Endothelial cell of umbilical vein (primary cell): Measurements from ENCODE around the gene PALM. TPM values are rescaled to one million over a fixed set of nuclear protein-coding genes. Genes with fewer than 3 reads are reported as not detected.

Experiments
- BruUV-seq: library from RNA; stranded (reverse); fragments of 400-500 nt; replicated peaks from 2 replicates; lab custom pipeline; 2021; lab: Mats Ljungman, UMichigan
- CTCF ChIA-PET: fragments of 300-600, 350-600 bp; sonication (Branson Sonifier 250); formaldehyde crosslinking; loops from one replicate; lab custom pipeline; 2021; ENCODE audit warnings: antibody characterized with exemption, inconsistent platforms; lab: Charles Lee
- POLR2A ChIA-PET: fragments of 300-600, 350-600 bp; sonication (Branson Sonifier 250); formaldehyde crosslinking; loops from one replicate; lab custom pipeline; 2021; ENCODE audit warnings: antibody characterized with exemption, inconsistent platforms; lab: Charles Lee
- DNase-seq: peaks from one replicate; pipeline ENCODE4 v3.0.0-alpha.2; 2011; ENCODE audit warnings: low read depth, low spot score
- FAIRE-seq: peaks from 2 replicates; lab custom pipeline; 2011; peaks lifted over from hg19 to GRCh38; lab: Jason Lieb, UNC
- H2AFZ ChIP-seq: 2 replicates; pipeline ENCODE4 v1.6.0; 2012; ENCODE audit warnings: low read depth, low read length, control low read depth, inconsistent platforms
- H3K27ac ChIP-seq: 2 replicates; pipeline ENCODE4 v1.5.1; 2011; ENCODE audit warnings: low read depth, mild to moderate bottlenecking, control low read depth, low read length, moderate library complexity; ENCODE audit not compliant: insufficient read depth
- H3K27me3 ChIP-seq, 2 experiments: 2 replicates each; pipeline versions ENCODE4 v1.6.0 to v1.6.1; 2011; ENCODE audit warnings: low read length in 2 of 2, mixed read lengths in 1 of 2; ENCODE audit not compliant: control insufficient read depth in 2 of 2, insufficient read depth in 2 of 2
- H3K36me3 ChIP-seq, 2 experiments: 2 replicates in 1 of 2; 3 replicates in 1 of 2; pipeline ENCODE4 v1.5.1; 2011; ENCODE audit warnings: low read length in 2 of 2, mild to moderate bottlenecking in 1 of 2, moderate library complexity in 1 of 2; ENCODE audit not compliant: control insufficient read depth in 2 of 2, insufficient read depth in 2 of 2; ENCODE audit errors: extremely low read depth in 1 of 2
- H3K4me1 ChIP-seq: 3 replicates; pipeline ENCODE4 v1.5.1; 2011; ENCODE audit warnings: mild to moderate bottlenecking, low read length; ENCODE audit not compliant: control insufficient read depth, insufficient read depth; ENCODE audit errors: extremely low read depth
- H3K4me2 ChIP-seq: 2 replicates; pipeline ENCODE4 v1.6.1; 2011; ENCODE audit warnings: low read length, control low read depth, mixed read lengths; ENCODE audit not compliant: insufficient read depth
- H3K4me3 ChIP-seq, 3 experiments: fragments of 200-600 bp in 1 of 3; sonication (generic), shearing (Covaris generic) in 1 of 3; replicated peaks in 1 of 3; 2 replicates each; pipeline ENCODE4 v1.5.1; 2011 to 2016; ENCODE audit warnings: control low read depth in 3 of 3, low read length in 3 of 3, mild to moderate bottlenecking in 2 of 3, inconsistent platforms in 1 of 3, low read depth in 1 of 3, moderate library complexity in 1 of 3; ENCODE audit not compliant: insufficient read depth in 1 of 3
- H3K79me2 ChIP-seq: 2 replicates; pipeline ENCODE4 v1.6.0; 2012; ENCODE audit warnings: low read length, inconsistent platforms; ENCODE audit not compliant: control insufficient read depth, insufficient read depth
- H3K9ac ChIP-seq: replicated peaks from 2 replicates; pipeline ENCODE3; 2011; ENCODE audit warnings: low read length, control low read depth; ENCODE audit not compliant: insufficient read depth; ENCODE audit errors: extremely low read depth
- H3K9me1 ChIP-seq: replicated peaks from 3 replicates; pipeline ENCODE4 v1.6.0; 2011; ENCODE audit warnings: mild to moderate bottlenecking, low read length; ENCODE audit not compliant: control insufficient read depth, insufficient read depth; ENCODE audit errors: extremely low read depth
- H3K9me3 ChIP-seq: replicated peaks from 2 replicates; pipeline ENCODE4 v1.5.1; 2012; ENCODE audit warnings: low read length, inconsistent platforms; ENCODE audit not compliant: control insufficient read depth, insufficient read depth
- H4K20me1 ChIP-seq: replicated peaks from 2 replicates; pipeline ENCODE3; 2011; ENCODE audit warnings: mild to moderate bottlenecking, low read length; ENCODE audit not compliant: control insufficient read depth, insufficient read depth; ENCODE audit errors: extremely low read depth
- EZH2 ChIP-seq: IDR thresholded peaks from 2 replicates; pipeline ENCODE4 v1.6.1; 2012; ENCODE audit warnings: borderline replicate concordance, low read depth, mild to moderate bottlenecking, moderate library complexity, low read length, inconsistent platforms; ENCODE audit not compliant: severe bottlenecking
- FOS ChIP-seq: IDR thresholded peaks from 2 replicates; pipeline ENCODE4 v1.6.1; 2011; ENCODE audit warnings: mild to moderate bottlenecking, low read length, moderate library complexity, borderline replicate concordance; ENCODE audit not compliant: insufficient read depth
- GATA2 ChIP-seq: IDR thresholded peaks from 2 replicates; pipeline ENCODE4 v1.7.0; 2011; ENCODE audit warnings: low read depth, mild to moderate bottlenecking, moderate library complexity, mixed read lengths, low read length; ENCODE audit not compliant: insufficient read length, insufficient read depth
- JUN ChIP-seq: IDR thresholded peaks from 2 replicates; pipeline ENCODE4 v1.6.1; 2011; ENCODE audit warnings: borderline replicate concordance, low read depth; ENCODE audit not compliant: insufficient read length, insufficient read depth
- POLR2A ChIP-seq: IDR thresholded peaks from 2 replicates; pipeline ENCODE4 v1.6.1; 2012; ENCODE audit warnings: low read depth, mild to moderate bottlenecking, control low read depth, low read length
- POLR2AphosphoS5 ChIP-seq: IDR thresholded peaks from 2 replicates; pipeline ENCODE4 v1.6.1; 2012; ENCODE audit warnings: low read depth, mild to moderate bottlenecking, control low read depth, low read length, moderate library complexity; ENCODE audit not compliant: insufficient read depth
- dilution Hi-C: fragments of 300-500 bp; cut with MboI; formaldehyde crosslinking; loops from one replicate; pipeline ENCODE4 v1.15.0; 2019; ENCODE audit warnings: low sequenced_read_pairs; ENCODE audit not compliant: extremely low pct_ligation_motif_present
- intact Hi-C: fragments of 100-400 bp; cut with micrococcal nuclease; formaldehyde crosslinking; loops from one replicate; pipeline ENCODE4 v1.10.0; 2022
- polyA plus RNA-seq, 4 experiments: library from polyadenylated mRNA; depleted of rRNA in 3 of 4; stranded (reverse) in 3 of 4; unstranded in 1 of 4; fragments of >200 nt; gene quantifications; 2 replicates each; pipeline versions ENCODE4 v1.2.1 to v1.2.3, GENCODE V29; 2011 to 2012; ENCODE audit warnings: missing spikeins in 1 of 4
- total RNA-seq: library from RNA; stranded (reverse); gene quantifications from 2 replicates; pipeline ENCODE4 v1.2.3, GENCODE V29; 2021
- TF ChIP-seq, protein P1 (sequence below): IDR thresholded peaks from 2 replicates; pipeline ENCODE4 v1.6.1; 2011; ENCODE audit not compliant: insufficient read depth, insufficient read length
- TF ChIP-seq, protein P2 (sequence below), 2 donors: IDR thresholded peaks; 1 replicate in 1 of 2; 2 replicates in 1 of 2; pipeline ENCODE4 v1.5.1; 2011; ENCODE audit warnings: low read length in 2 of 2, mild to moderate bottlenecking in 2 of 2, moderate library complexity in 2 of 2, control low read depth in 1 of 2, inconsistent platforms in 1 of 2, low read depth in 1 of 2; ENCODE audit not compliant: insufficient read depth in 1 of 2; ENCODE audit errors: extremely low read depth in 1 of 2

PALM gene
- total and polyA plus RNA-seq, 2 donors (not counting 3 experiments of a cell fraction or from before 2014, with no cell fraction given): 3.9 to 31.8 TPM

DNA sequence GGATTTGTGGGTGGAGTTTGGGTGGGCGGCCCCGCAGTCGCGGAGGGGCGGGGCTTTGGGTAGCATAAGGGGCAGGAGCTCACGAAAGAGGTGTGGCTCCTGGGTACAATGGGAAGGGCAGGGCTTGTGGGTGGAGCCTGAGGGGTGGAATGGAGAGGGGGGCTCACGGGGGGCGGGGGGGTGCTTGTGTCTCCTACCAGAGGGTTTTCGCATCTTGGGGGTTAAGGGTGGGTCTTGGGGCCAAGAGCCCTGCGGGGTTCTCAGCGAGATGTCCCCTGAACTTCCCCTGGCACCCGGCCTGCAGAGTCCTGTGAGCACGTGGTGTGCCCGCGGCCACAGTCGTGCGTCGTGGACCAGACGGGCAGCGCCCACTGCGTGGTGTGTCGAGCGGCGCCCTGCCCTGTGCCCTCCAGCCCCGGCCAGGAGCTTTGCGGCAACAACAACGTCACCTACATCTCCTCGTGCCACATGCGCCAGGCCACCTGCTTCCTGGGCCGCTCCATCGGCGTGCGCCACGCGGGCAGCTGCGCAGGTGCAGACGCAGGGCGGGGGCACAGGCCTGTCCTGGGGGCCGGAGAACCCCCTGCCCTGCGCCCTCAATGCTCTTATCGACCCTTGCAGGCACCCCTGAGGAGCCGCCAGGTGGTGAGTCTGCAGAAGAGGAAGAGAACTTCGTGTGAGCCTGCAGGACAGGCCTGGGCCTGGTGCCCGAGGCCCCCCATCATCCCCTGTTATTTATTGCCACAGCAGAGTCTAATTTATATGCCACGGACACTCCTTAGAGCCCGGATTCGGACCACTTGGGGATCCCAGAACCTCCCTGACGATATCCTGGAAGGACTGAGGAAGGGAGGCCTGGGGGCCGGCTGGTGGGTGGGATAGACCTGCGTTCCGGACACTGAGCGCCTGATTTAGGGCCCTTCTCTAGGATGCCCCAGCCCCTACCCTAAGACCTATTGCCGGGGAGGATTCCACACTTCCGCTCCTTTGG is 27.4 kb upstream of the PALM start:
- ChIA-PET CTCF (interaction anchor here (1.2 to 2.5 kb wide), 8 partner anchors 12 to 97 kb away, joined by 3 to 12 read pairs (median 6); no protein-coding TSS in a partner anchor), POLR2A (no interaction called here)
- H3K9me3 ChIP-seq: no peaks in the 10 kb centered on the region
- H3K79me2 ChIP-seq: peaks cover 12% of the 10 kb centered on the region
- H3K36me3 ChIP-seq: no peaks in the 10 kb centered on the region
- H3K27ac ChIP-seq: peak overlapping the region; percentile 77
- no peaks in the 10 kb centered on the region for H3K9me1 ChIP-seq
- H3K4me1 ChIP-seq: peaks cover 16% of the 10 kb centered on the region
- TF ChIP-seq EZH2 (no peak), POLR2A (no peak)
- TF ChIP-seq, protein P1, sequence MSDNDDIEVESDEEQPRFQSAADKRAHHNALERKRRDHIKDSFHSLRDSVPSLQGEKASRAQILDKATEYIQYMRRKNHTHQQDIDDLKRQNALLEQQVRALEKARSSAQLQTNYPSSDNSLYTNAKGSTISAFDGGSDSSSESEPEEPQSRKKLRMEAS: peak; percentile 16
- peak overlapping the region in 1 of 3 experiments; percentile 40 for H3K4me3 ChIP-seq
- dilution Hi-C loops (no loop called here), intact Hi-C loops (no loop called here)
- no peaks in the 10 kb centered on the region for H3K27me3 ChIP-seq
- no peak overlapping the region for H3K4me2 ChIP-seq
- FAIRE-seq (no peak), DNase-seq (no peak)
- H3K9ac ChIP-seq: no peak overlapping the region
- no TSS peak for BruUV-seq
- H2AFZ ChIP-seq: no peak overlapping the region
- H4K20me1 ChIP-seq: no peaks in the 10 kb centered on the region

DNA sequence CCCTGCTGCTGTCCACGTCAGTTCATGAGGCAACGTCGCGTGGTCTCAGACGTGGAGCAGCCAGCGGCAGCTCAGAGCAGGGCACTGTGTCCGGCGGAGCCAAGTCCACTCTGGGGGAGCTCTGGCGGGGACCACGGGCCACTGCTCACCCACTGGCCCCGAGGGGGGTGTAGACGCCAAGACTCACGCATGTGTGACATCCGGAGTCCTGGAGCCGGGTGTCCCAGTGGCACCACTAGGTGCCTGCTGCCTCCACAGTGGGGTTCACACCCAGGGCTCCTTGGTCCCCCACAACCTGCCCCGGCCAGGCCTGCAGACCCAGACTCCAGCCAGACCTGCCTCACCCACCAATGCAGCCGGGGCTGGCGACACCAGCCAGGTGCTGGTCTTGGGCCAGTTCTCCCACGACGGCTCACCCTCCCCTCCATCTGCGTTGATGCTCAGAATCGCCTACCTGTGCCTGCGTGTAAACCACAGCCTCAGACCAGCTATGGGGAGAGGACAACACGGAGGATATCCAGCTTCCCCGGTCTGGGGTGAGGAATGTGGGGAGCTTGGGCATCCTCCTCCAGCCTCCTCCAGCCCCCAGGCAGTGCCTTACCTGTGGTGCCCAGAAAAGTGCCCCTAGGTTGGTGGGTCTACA is 25.9 kb upstream of the PALM start:
- H4K20me1 ChIP-seq: no peaks in the 10 kb centered on the region
- peaks cover 10% of the 10 kb centered on the region for H3K79me2 ChIP-seq
- dilution Hi-C loops: no loop called here
- H3K4me1 ChIP-seq: peaks cover 10% of the 10 kb centered on the region
- BruUV-seq: no TSS peak
- no peak overlapping the region for H3K27ac ChIP-seq
- intact Hi-C loops: no loop called here
- DNase-seq (no peak), FAIRE-seq (no peak)
- CTCF ChIA-PET: interaction anchor here (1.0 to 1.5 kb wide), 2 partner anchors 12 to 51 kb away, joined by 5 to 7 read pairs; partner anchors contain the start of gene PRSS57
- H3K9me3 ChIP-seq: no peaks in the 10 kb centered on the region
- TF ChIP-seq POLR2A: no peak
- no peak for TF ChIP-seq FOS
- no peak for TF ChIP-seq JUN
- TF ChIP-seq, protein P2, sequence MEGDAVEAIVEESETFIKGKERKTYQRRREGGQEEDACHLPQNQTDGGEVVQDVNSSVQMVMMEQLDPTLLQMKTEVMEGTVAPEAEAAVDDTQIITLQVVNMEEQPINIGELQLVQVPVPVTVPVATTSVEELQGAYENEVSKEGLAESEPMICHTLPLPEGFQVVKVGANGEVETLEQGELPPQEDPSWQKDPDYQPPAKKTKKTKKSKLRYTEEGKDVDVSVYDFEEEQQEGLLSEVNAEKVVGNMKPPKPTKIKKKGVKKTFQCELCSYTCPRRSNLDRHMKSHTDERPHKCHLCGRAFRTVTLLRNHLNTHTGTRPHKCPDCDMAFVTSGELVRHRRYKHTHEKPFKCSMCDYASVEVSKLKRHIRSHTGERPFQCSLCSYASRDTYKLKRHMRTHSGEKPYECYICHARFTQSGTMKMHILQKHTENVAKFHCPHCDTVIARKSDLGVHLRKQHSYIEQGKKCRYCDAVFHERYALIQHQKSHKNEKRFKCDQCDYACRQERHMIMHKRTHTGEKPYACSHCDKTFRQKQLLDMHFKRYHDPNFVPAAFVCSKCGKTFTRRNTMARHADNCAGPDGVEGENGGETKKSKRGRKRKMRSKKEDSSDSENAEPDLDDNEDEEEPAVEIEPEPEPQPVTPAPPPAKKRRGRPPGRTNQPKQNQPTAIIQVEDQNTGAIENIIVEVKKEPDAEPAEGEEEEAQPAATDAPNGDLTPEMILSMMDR (IDR thresholded peaks at IDR 0.05; ENCODE audit: extremely low read depth in 1 of 2, insufficient read depth in 1 of 2, low read depth in 1 of 2, low read length in 2 of 2): no peak
- TF ChIP-seq EZH2: no peak
- no peak for TF ChIP-seq POLR2AphosphoS5
- TF ChIP-seq, protein P1: no peak
- no peak for TF ChIP-seq GATA2
- no peaks in the 10 kb centered on the region for H3K27me3 ChIP-seq
- POLR2A ChIA-PET: no interaction called here
- H3K9ac ChIP-seq: no peak overlapping the region
- no peak overlapping the region for H2AFZ ChIP-seq
- no peak overlapping the region for H3K4me3 ChIP-seq
- no peaks in the 10 kb centered on the region for H3K9me1 ChIP-seq
- no peaks in the 10 kb centered on the region for H3K36me3 ChIP-seq
- no peak overlapping the region for H3K4me2 ChIP-seq
